DND-41 (cell line): ENCODE data around the gene GNG8.

ENCODE experiments used
- ATAC-seq: fragments of 200-7000 bp; cut with Tn5 transposase; 3 replicates; pipeline ENCODE4 v1.9.1; 2021; ENCODE audit warnings: low read depth; ENCODE audit not compliant: insufficient read depth
- DNase-seq: peaks from one replicate; pipeline ENCODE4 v3.0.0-alpha.2; 2020
- H2AFZ ChIP-seq: 2 replicates; pipeline ENCODE4 v1.6.0; 2012; ENCODE audit warnings: low read depth, low read length
- H3K27ac ChIP-seq: 2 replicates; pipeline ENCODE4 v1.5.1; 2012; ENCODE audit warnings: low read length, inconsistent platforms
- H3K27me3 ChIP-seq: fragments of 200-600 bp; sonication (generic); 2 replicates; pipeline ENCODE4 v1.6.0; 2012; ENCODE audit warnings: low read length, mild to moderate bottlenecking, inconsistent platforms; ENCODE audit not compliant: insufficient read depth, poor library complexity
- H3K36me3 ChIP-seq: 2 replicates; pipeline ENCODE4 v1.5.1; 2012; ENCODE audit warnings: low read length, inconsistent platforms; ENCODE audit not compliant: insufficient read depth
- H3K4me1 ChIP-seq: 2 replicates; pipeline ENCODE4 v1.5.1; 2012; ENCODE audit warnings: mild to moderate bottlenecking, low read length; ENCODE audit not compliant: insufficient read depth
- H3K4me2 ChIP-seq: 2 replicates; pipeline ENCODE4 v1.6.0; 2012; ENCODE audit warnings: mild to moderate bottlenecking, moderate library complexity, low read length, inconsistent platforms; ENCODE audit not compliant: insufficient read depth
- H3K4me3 ChIP-seq, 2 experiments: fragments of 200-600 bp in 1 of 2; shearing (Covaris generic) in 1 of 2; 2 replicates each; pipeline ENCODE4 v1.5.1; 2012 to 2016; ENCODE audit warnings: inconsistent platforms in 2 of 2, low read length in 2 of 2, mild to moderate bottlenecking in 2 of 2, low read depth in 1 of 2, moderate library complexity in 1 of 2
- H3K79me2 ChIP-seq: 2 replicates; pipeline ENCODE4 v1.6.0; 2012; ENCODE audit warnings: low read length, inconsistent platforms; ENCODE audit not compliant: insufficient read depth
- H3K9ac ChIP-seq: 2 replicates; pipeline ENCODE4 v1.6.0; 2012; ENCODE audit warnings: low read depth, mild to moderate bottlenecking, inconsistent platforms, low read length, moderate library complexity
- H3K9me3 ChIP-seq: 2 replicates; pipeline ENCODE4 v1.5.1; 2012; ENCODE audit warnings: low read length, moderate library complexity, mild to moderate bottlenecking, inconsistent platforms; ENCODE audit not compliant: insufficient read depth, severe bottlenecking
- H4K20me1 ChIP-seq: 2 replicates; pipeline ENCODE4 v1.6.0; 2012; ENCODE audit warnings: low read length; ENCODE audit not compliant: insufficient read depth
- CTCF ChIP-seq: IDR thresholded peaks from 2 replicates; pipeline ENCODE4 v1.5.1; 2012; ENCODE audit warnings: borderline replicate concordance, low read length, moderate library complexity, mild to moderate bottlenecking; ENCODE audit not compliant: poor library complexity, severe bottlenecking; ENCODE audit errors: extremely low read depth
- EZH2 ChIP-seq: IDR thresholded peaks from 3 replicates; pipeline ENCODE4 v1.6.1; 2012; ENCODE audit warnings: borderline replicate concordance, low read depth, mild to moderate bottlenecking, moderate library complexity, low read length, inconsistent platforms; ENCODE audit not compliant: severe bottlenecking

GNG8 gene

DNA sequence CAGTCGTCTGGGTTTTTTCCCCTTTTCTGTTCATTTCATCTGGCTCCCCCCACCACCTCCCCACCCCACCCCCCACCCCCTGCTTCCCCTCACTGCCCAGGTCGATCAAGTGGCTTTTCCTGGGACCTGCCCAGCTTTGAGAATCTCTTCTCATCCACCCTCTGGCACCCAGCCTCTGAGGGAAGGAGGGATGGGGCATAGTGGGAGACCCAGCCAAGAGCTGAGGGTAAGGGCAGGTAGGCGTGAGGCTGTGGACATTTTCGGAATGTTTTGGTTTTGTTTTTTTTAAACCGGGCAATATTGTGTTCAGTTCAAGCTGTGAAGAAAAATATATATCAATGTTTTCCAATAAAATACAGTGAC is 25.6 kb downstream of the GNG8 start:
- H3K79me2 ChIP-seq: peaks cover 16% of the 10 kb centered on the region
- H3K4me2 ChIP-seq: no peak overlapping the region
- H4K20me1 ChIP-seq: peaks cover 48% of the 10 kb centered on the region
- no peak for TF ChIP-seq EZH2
- no peak for TF ChIP-seq CTCF
- peaks cover 30% of the 10 kb centered on the region for H3K4me1 ChIP-seq
- no peaks in the 10 kb centered on the region for H3K9me3 ChIP-seq
- DNase-seq (no peak), ATAC-seq (no peak)
- no peak overlapping the region for H3K4me3 ChIP-seq
- no peak overlapping the region for H3K9ac ChIP-seq
- H3K27me3 ChIP-seq: no peaks in the 10 kb centered on the region
- H2AFZ ChIP-seq: no peak overlapping the region
- H3K36me3 ChIP-seq: peaks cover 53% of the 10 kb centered on the region
- no peak overlapping the region for H3K27ac ChIP-seq

DNA sequence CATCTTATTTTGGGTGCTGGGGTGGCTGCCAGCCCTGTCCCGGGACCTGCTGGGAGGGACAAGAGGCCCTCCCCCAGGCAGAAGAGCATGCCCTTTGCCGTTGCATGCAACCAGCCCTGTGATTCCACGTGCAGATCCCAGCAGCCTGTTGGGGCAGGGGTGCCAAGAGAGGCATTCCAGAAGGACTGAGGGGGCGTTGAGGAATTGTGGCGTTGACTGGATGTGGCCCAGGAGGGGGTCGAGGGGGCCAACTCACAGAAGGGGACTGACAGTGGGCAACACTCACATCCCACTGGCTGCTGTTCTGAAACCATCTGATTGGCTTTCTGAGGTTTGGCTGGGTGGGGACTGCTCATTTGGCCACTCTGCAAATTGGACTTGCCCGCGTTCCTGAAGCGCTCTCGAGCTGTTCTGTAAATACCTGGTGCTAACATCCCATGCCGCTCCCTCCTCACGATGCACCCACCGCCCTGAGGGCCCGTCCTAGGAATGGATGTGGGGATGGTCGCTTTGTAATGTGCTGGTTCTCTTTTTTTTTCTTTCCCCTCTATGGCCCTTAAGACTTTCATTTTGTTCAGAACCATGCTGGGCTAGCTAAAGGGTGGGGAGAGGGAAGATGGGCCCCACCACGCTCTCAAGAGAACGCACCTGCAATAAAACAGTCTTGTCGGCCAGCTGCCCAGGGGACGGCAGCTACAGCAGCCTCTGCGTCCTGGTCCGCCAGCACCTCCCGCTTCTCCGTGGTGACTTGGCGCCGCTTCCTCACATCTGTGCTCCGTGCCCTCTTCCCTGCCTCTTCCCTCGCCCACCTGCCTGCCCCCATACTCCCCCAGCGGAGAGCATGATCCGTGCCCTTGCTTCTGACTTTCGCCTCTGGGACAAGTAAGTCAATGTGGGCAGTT is 26.2 kb downstream of the GNG8 start:
- peaks cover 33% of the 10 kb centered on the region for H3K4me1 ChIP-seq
- H3K4me3 ChIP-seq: no peak overlapping the region
- no peak for TF ChIP-seq EZH2
- TF ChIP-seq CTCF: no peak
- H2AFZ ChIP-seq: no peak overlapping the region
- peaks cover 22% of the 10 kb centered on the region for H3K79me2 ChIP-seq
- H3K36me3 ChIP-seq: peaks cover 59% of the 10 kb centered on the region
- no peak overlapping the region for H3K27ac ChIP-seq
- ATAC-seq (no peak), DNase-seq (no peak)
- no peak overlapping the region for H3K4me2 ChIP-seq
- no peaks in the 10 kb centered on the region for H3K9me3 ChIP-seq
- H3K9ac ChIP-seq: no peak overlapping the region
- no peaks in the 10 kb centered on the region for H3K27me3 ChIP-seq
- H4K20me1 ChIP-seq: peaks cover 54% of the 10 kb centered on the region

GRCh38 chr19:46608581-46609345 is 27.2 kb downstream of the GNG8 start:
- no peak overlapping the region for H3K4me3 ChIP-seq
- peaks cover 32% of the 10 kb centered on the region for H3K79me2 ChIP-seq
- peaks cover 38% of the 10 kb centered on the region for H3K4me1 ChIP-seq
- no peak overlapping the region for H3K9ac ChIP-seq
- H2AFZ ChIP-seq: no peak overlapping the region
- DNase-seq (no peak), ATAC-seq (no peak)
- no peaks in the 10 kb centered on the region for H3K27me3 ChIP-seq
- H4K20me1 ChIP-seq: peaks cover 63% of the 10 kb centered on the region
- H3K36me3 ChIP-seq: peaks cover 68% of the 10 kb centered on the region
- H3K4me2 ChIP-seq: no peak overlapping the region
- no peak for TF ChIP-seq CTCF
- no peak for TF ChIP-seq EZH2
- H3K27ac ChIP-seq: no peak overlapping the region
- H3K9me3 ChIP-seq: no peaks in the 10 kb centered on the region
